Endothelial cell of umbilical vein (primary cell): Measurements from ENCODE around the gene PTGFR. TPM values are rescaled to one million over a fixed set of nuclear protein-coding genes. Genes with fewer than 3 reads are reported as not detected.

Experiments
- BruUV-seq: library from RNA; stranded (reverse); fragments of 400-500 nt; replicated peaks from 2 replicates; lab custom pipeline; 2021; lab: Mats Ljungman, UMichigan
- CTCF ChIA-PET: fragments of 300-600, 350-600 bp; sonication (Branson Sonifier 250); formaldehyde crosslinking; loops from one replicate; lab custom pipeline; 2021; ENCODE audit warnings: antibody characterized with exemption, inconsistent platforms; lab: Charles Lee
- POLR2A ChIA-PET: fragments of 300-600, 350-600 bp; sonication (Branson Sonifier 250); formaldehyde crosslinking; loops from one replicate; lab custom pipeline; 2021; ENCODE audit warnings: antibody characterized with exemption, inconsistent platforms; lab: Charles Lee
- DNase-seq: peaks from one replicate; pipeline ENCODE4 v3.0.0-alpha.2; 2011; ENCODE audit warnings: low read depth, low spot score
- FAIRE-seq: peaks from 2 replicates; lab custom pipeline; 2011; peaks lifted over from hg19 to GRCh38; lab: Jason Lieb, UNC
- H2AFZ ChIP-seq: 2 replicates; pipeline ENCODE4 v1.6.0; 2012; ENCODE audit warnings: low read depth, low read length, control low read depth, inconsistent platforms
- H3K27ac ChIP-seq: 2 replicates; pipeline ENCODE4 v1.5.1; 2011; ENCODE audit warnings: low read depth, mild to moderate bottlenecking, control low read depth, low read length, moderate library complexity; ENCODE audit not compliant: insufficient read depth
- H3K27me3 ChIP-seq, 2 experiments: 2 replicates each; pipeline versions ENCODE4 v1.6.0 to v1.6.1; 2011; ENCODE audit warnings: low read length in 2 of 2, mixed read lengths in 1 of 2; ENCODE audit not compliant: control insufficient read depth in 2 of 2, insufficient read depth in 2 of 2
- H3K36me3 ChIP-seq, 2 experiments: 2 replicates in 1 of 2; 3 replicates in 1 of 2; pipeline ENCODE4 v1.5.1; 2011; ENCODE audit warnings: low read length in 2 of 2, mild to moderate bottlenecking in 1 of 2, moderate library complexity in 1 of 2; ENCODE audit not compliant: control insufficient read depth in 2 of 2, insufficient read depth in 2 of 2; ENCODE audit errors: extremely low read depth in 1 of 2
- H3K4me1 ChIP-seq: 3 replicates; pipeline ENCODE4 v1.5.1; 2011; ENCODE audit warnings: mild to moderate bottlenecking, low read length; ENCODE audit not compliant: control insufficient read depth, insufficient read depth; ENCODE audit errors: extremely low read depth
- H3K4me2 ChIP-seq: 2 replicates; pipeline ENCODE4 v1.6.1; 2011; ENCODE audit warnings: low read length, control low read depth, mixed read lengths; ENCODE audit not compliant: insufficient read depth
- H3K4me3 ChIP-seq, 3 experiments: fragments of 200-600 bp in 1 of 3; sonication (generic), shearing (Covaris generic) in 1 of 3; replicated peaks in 1 of 3; 2 replicates each; pipeline ENCODE4 v1.5.1; 2011 to 2016; ENCODE audit warnings: control low read depth in 3 of 3, low read length in 3 of 3, mild to moderate bottlenecking in 2 of 3, inconsistent platforms in 1 of 3, low read depth in 1 of 3, moderate library complexity in 1 of 3; ENCODE audit not compliant: insufficient read depth in 1 of 3
- H3K79me2 ChIP-seq: 2 replicates; pipeline ENCODE4 v1.6.0; 2012; ENCODE audit warnings: low read length, inconsistent platforms; ENCODE audit not compliant: control insufficient read depth, insufficient read depth
- H3K9ac ChIP-seq: replicated peaks from 2 replicates; pipeline ENCODE3; 2011; ENCODE audit warnings: low read length, control low read depth; ENCODE audit not compliant: insufficient read depth; ENCODE audit errors: extremely low read depth
- H3K9me1 ChIP-seq: replicated peaks from 3 replicates; pipeline ENCODE4 v1.6.0; 2011; ENCODE audit warnings: mild to moderate bottlenecking, low read length; ENCODE audit not compliant: control insufficient read depth, insufficient read depth; ENCODE audit errors: extremely low read depth
- H3K9me3 ChIP-seq: replicated peaks from 2 replicates; pipeline ENCODE4 v1.5.1; 2012; ENCODE audit warnings: low read length, inconsistent platforms; ENCODE audit not compliant: control insufficient read depth, insufficient read depth
- H4K20me1 ChIP-seq: replicated peaks from 2 replicates; pipeline ENCODE3; 2011; ENCODE audit warnings: mild to moderate bottlenecking, low read length; ENCODE audit not compliant: control insufficient read depth, insufficient read depth; ENCODE audit errors: extremely low read depth
- EZH2 ChIP-seq: IDR thresholded peaks from 2 replicates; pipeline ENCODE4 v1.6.1; 2012; ENCODE audit warnings: borderline replicate concordance, low read depth, mild to moderate bottlenecking, moderate library complexity, low read length, inconsistent platforms; ENCODE audit not compliant: severe bottlenecking
- FOS ChIP-seq: IDR thresholded peaks from 2 replicates; pipeline ENCODE4 v1.6.1; 2011; ENCODE audit warnings: mild to moderate bottlenecking, low read length, moderate library complexity, borderline replicate concordance; ENCODE audit not compliant: insufficient read depth
- GATA2 ChIP-seq: IDR thresholded peaks from 2 replicates; pipeline ENCODE4 v1.7.0; 2011; ENCODE audit warnings: low read depth, mild to moderate bottlenecking, moderate library complexity, mixed read lengths, low read length; ENCODE audit not compliant: insufficient read length, insufficient read depth
- JUN ChIP-seq: IDR thresholded peaks from 2 replicates; pipeline ENCODE4 v1.6.1; 2011; ENCODE audit warnings: borderline replicate concordance, low read depth; ENCODE audit not compliant: insufficient read length, insufficient read depth
- MYC ChIP-seq: IDR thresholded peaks from one replicate; pipeline ENCODE4 v1.6.1; 2011; ENCODE audit warnings: mild to moderate bottlenecking, low read depth, low read length
- POLR2A ChIP-seq: IDR thresholded peaks from 2 replicates; pipeline ENCODE4 v1.6.1; 2012; ENCODE audit warnings: low read depth, mild to moderate bottlenecking, control low read depth, low read length
- POLR2AphosphoS5 ChIP-seq: IDR thresholded peaks from 2 replicates; pipeline ENCODE4 v1.6.1; 2012; ENCODE audit warnings: low read depth, mild to moderate bottlenecking, control low read depth, low read length, moderate library complexity; ENCODE audit not compliant: insufficient read depth
- dilution Hi-C: fragments of 300-500 bp; cut with MboI; formaldehyde crosslinking; loops from one replicate; pipeline ENCODE4 v1.15.0; 2019; ENCODE audit warnings: low sequenced_read_pairs; ENCODE audit not compliant: extremely low pct_ligation_motif_present
- intact Hi-C: fragments of 100-400 bp; cut with micrococcal nuclease; formaldehyde crosslinking; loops from one replicate; pipeline ENCODE4 v1.10.0; 2022
- polyA plus RNA-seq, 4 experiments: library from polyadenylated mRNA; depleted of rRNA in 3 of 4; stranded (reverse) in 3 of 4; unstranded in 1 of 4; fragments of >200 nt; gene quantifications; 2 replicates each; pipeline versions ENCODE4 v1.2.1 to v1.2.3, GENCODE V29; 2011 to 2012; ENCODE audit warnings: missing spikeins in 1 of 4
- total RNA-seq: library from RNA; stranded (reverse); gene quantifications from 2 replicates; pipeline ENCODE4 v1.2.3, GENCODE V29; 2021
- TF ChIP-seq, protein P1 (sequence below), 2 donors: IDR thresholded peaks; 1 replicate in 1 of 2; 2 replicates in 1 of 2; pipeline ENCODE4 v1.5.1; 2011; ENCODE audit warnings: low read length in 2 of 2, mild to moderate bottlenecking in 2 of 2, moderate library complexity in 2 of 2, control low read depth in 1 of 2, inconsistent platforms in 1 of 2, low read depth in 1 of 2; ENCODE audit not compliant: insufficient read depth in 1 of 2; ENCODE audit errors: extremely low read depth in 1 of 2
- TF ChIP-seq, protein P2 (sequence below): IDR thresholded peaks from 2 replicates; pipeline ENCODE4 v1.6.1; 2011; ENCODE audit not compliant: insufficient read depth, insufficient read length

PTGFR gene
- total and polyA plus RNA-seq, 2 donors (not counting 3 experiments of a cell fraction or from before 2014, with no cell fraction given), result 0.11 to 0.24 TPM

DNA sequence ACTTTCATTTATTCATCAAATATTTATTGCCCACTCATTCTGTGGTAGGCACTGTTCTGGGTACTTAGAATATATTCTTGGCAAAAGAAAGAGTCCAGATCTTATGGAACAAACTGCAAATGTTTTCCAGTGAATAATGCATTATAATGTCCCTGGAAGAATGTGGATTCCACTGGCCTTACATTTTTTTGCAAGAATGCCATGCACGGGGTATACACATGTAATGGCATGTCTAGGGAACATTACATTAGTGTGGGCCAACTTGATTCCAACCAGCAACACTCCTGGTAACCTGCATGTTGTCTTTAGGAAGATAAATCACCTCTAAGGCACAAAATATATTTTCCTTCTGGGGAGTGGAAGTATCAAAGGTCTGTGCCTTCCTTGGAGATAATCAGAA, 96.4 kb downstream of the PTGFR start:
- H4K20me1 ChIP-seq, result no peaks in the 10 kb centered on the region
- dilution Hi-C loops, result no loop called here
- CTCF ChIA-PET, result interaction anchor here (1.2 kb wide), 1 partner anchor 9 kb away, joined by 5 read pairs; no protein-coding TSS in a partner anchor

More for the DNA sequence above, 96.4 kb downstream of the PTGFR start:
- H2AFZ ChIP-seq, result no peak overlapping the region
- H3K9me1 ChIP-seq, result no peaks in the 10 kb centered on the region
- no peak overlapping the region for H3K4me3 ChIP-seq
- POLR2A ChIA-PET, result no interaction called here
- no TSS peak for BruUV-seq
- H3K9ac ChIP-seq, result no peak overlapping the region
- no peak for TF ChIP-seq POLR2AphosphoS5
- TF ChIP-seq FOS, result no peak
- TF ChIP-seq, protein P1, sequence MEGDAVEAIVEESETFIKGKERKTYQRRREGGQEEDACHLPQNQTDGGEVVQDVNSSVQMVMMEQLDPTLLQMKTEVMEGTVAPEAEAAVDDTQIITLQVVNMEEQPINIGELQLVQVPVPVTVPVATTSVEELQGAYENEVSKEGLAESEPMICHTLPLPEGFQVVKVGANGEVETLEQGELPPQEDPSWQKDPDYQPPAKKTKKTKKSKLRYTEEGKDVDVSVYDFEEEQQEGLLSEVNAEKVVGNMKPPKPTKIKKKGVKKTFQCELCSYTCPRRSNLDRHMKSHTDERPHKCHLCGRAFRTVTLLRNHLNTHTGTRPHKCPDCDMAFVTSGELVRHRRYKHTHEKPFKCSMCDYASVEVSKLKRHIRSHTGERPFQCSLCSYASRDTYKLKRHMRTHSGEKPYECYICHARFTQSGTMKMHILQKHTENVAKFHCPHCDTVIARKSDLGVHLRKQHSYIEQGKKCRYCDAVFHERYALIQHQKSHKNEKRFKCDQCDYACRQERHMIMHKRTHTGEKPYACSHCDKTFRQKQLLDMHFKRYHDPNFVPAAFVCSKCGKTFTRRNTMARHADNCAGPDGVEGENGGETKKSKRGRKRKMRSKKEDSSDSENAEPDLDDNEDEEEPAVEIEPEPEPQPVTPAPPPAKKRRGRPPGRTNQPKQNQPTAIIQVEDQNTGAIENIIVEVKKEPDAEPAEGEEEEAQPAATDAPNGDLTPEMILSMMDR (IDR thresholded peaks at IDR 0.05; ENCODE audit: extremely low read depth in 1 of 2, insufficient read depth in 1 of 2, low read depth in 1 of 2, low read length in 2 of 2), result no peak
- TF ChIP-seq, protein P2, sequence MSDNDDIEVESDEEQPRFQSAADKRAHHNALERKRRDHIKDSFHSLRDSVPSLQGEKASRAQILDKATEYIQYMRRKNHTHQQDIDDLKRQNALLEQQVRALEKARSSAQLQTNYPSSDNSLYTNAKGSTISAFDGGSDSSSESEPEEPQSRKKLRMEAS, result no peak
- TF ChIP-seq GATA2, result no peak
- no peak for TF ChIP-seq JUN
- TF ChIP-seq POLR2A, result no peak
- TF ChIP-seq MYC, result no peak
- no peak for TF ChIP-seq EZH2
- H3K36me3 ChIP-seq, result no peaks in the 10 kb centered on the region
- intact Hi-C loops, result no loop called here
- DNase-seq (no peak), FAIRE-seq (no peak)
- H3K4me1 ChIP-seq, result no peaks in the 10 kb centered on the region
- H3K9me3 ChIP-seq, result no peaks in the 10 kb centered on the region
- H3K4me2 ChIP-seq, result no peak overlapping the region
- H3K27ac ChIP-seq, result no peak overlapping the region
- peaks cover 0 to 9% of the 10 kb centered on the region in 2 experiments for H3K27me3 ChIP-seq
- H3K79me2 ChIP-seq, result no peaks in the 10 kb centered on the region

Other genes starting within 250 kb of the PTGFR start
- 1.5 and 2.8 TPM in 2 replicates for gene IFI44L, start 129.5 kb downstream of the PTGFR start, total RNA-seq
- 1.9 and 2.9 TPM in 2 replicates for gene IFI44L, start 129.5 kb downstream of the PTGFR start, polyA plus RNA-seq
- gene IFI44, start 158.9 kb downstream of the PTGFR start, total RNA-seq, result 9.6 and 11.8 TPM in 2 replicates
- gene IFI44, start 158.9 kb downstream of the PTGFR start, polyA plus RNA-seq, result 10.1 and 12.3 TPM in 2 replicates